A673 (cell line): Measurements from ENCODE around the gene LARP4B. TPM values are rescaled to one million over a fixed set of nuclear protein-coding genes. Genes with fewer than 3 reads are reported as not detected.

Experiments used
- BruUV-seq: library from RNA; stranded (reverse); fragments of 400-500 nt; replicated peaks from 2 replicates; lab custom pipeline; 2021; lab: Mats Ljungman, UMichigan
- CTCF ChIA-PET: fragments of 300-600 bp; sonication (Branson Sonifier 250); formaldehyde crosslinking; loops from one replicate; lab custom pipeline; 2022; ENCODE audit warnings: antibody characterized with exemption; lab: Charles Lee
- POLR2A ChIA-PET: fragments of 300-600 bp; sonication (Branson Sonifier 250); formaldehyde crosslinking; loops from one replicate; lab custom pipeline; 2022; ENCODE audit warnings: antibody characterized with exemption; ENCODE audit not compliant: low non-redundant PET; lab: Charles Lee
- DNase-seq: peaks from one replicate; pipeline ENCODE4 v3.0.0-alpha.2; 2015; ENCODE audit warnings: low spot score
- H3K27ac ChIP-seq: fragments of 200-600 bp; sonication (generic); 2 replicates; pipeline ENCODE4 v1.5.1; 2016; ENCODE audit warnings: mixed run types, low read depth, mild to moderate bottlenecking, mixed read lengths, antibody characterized with exemption, low read length; ENCODE audit not compliant: poor library complexity, severe bottlenecking
- H3K27me3 ChIP-seq: fragments of 200-600 bp; sonication (generic); replicated peaks from 2 replicates; pipeline ENCODE4 v1.6.1; 2017; ENCODE audit warnings: mixed run types, low read depth, mild to moderate bottlenecking, mixed read lengths, antibody characterized with exemption, low read length; ENCODE audit not compliant: insufficient read depth, poor library complexity
- H3K36me3 ChIP-seq: fragments of 200-600 bp; sonication (generic); 2 replicates; pipeline ENCODE4 v1.6.1; 2016; ENCODE audit warnings: mixed run types, mild to moderate bottlenecking, mixed read lengths, antibody characterized with exemption, low read length; ENCODE audit not compliant: insufficient read depth, poor library complexity, severe bottlenecking
- H3K4me1 ChIP-seq: fragments of 200-600 bp; sonication (generic); 2 replicates; pipeline ENCODE4 v1.6.1; 2017; ENCODE audit warnings: mixed run types, mild to moderate bottlenecking, mixed read lengths, antibody characterized with exemption, low read length; ENCODE audit not compliant: insufficient read depth, poor library complexity, severe bottlenecking
- H3K4me3 ChIP-seq: fragments of 200-600 bp; sonication (generic); 2 replicates; pipeline ENCODE4 v1.5.1; 2016; ENCODE audit warnings: low read depth, mixed run types, mild to moderate bottlenecking, mixed read lengths, low read length; ENCODE audit not compliant: poor library complexity, severe bottlenecking
- H3K9me3 ChIP-seq: fragments of 200-600 bp; sonication (generic); 2 replicates; pipeline ENCODE4 v1.6.1; 2016; ENCODE audit warnings: mixed run types, low read depth, mild to moderate bottlenecking, mixed read lengths, antibody characterized with exemption, low read length; ENCODE audit not compliant: poor library complexity, severe bottlenecking
- EZH2 ChIP-seq: fragments of 200-600 bp; sonication (generic); IDR thresholded peaks from 2 replicates; pipeline ENCODE4 v1.6.1; 2017; ENCODE audit warnings: borderline replicate concordance, low read depth, mild to moderate bottlenecking, mixed read lengths, antibody characterized with exemption, low read length; ENCODE audit not compliant: poor library complexity, severe bottlenecking
- intact Hi-C: fragments of 100-400 bp; cut with micrococcal nuclease; formaldehyde crosslinking; loops from one replicate; pipeline ENCODE4 v1.10.0; 2022; ENCODE audit not compliant: unreplicated experiment
- total RNA-seq: library from RNA; stranded (reverse); gene quantifications from 2 replicates; pipeline ENCODE4 v1.2.3, GENCODE V29; 2021
- TF ChIP-seq, protein P1 (sequence below): fragments of 300-800, 200-600 bp; sonication (generic); conservative IDR thresholded peaks from 2 replicates; pipeline ENCODE4 v1.5.1; 2017; ENCODE audit warnings: low read depth, mild to moderate bottlenecking, antibody characterized with exemption, low read length, moderate library complexity, mixed read lengths

The LARP4B gene
- total RNA-seq, 1 experiment from 2014 or later = 101 TPM

DNA sequence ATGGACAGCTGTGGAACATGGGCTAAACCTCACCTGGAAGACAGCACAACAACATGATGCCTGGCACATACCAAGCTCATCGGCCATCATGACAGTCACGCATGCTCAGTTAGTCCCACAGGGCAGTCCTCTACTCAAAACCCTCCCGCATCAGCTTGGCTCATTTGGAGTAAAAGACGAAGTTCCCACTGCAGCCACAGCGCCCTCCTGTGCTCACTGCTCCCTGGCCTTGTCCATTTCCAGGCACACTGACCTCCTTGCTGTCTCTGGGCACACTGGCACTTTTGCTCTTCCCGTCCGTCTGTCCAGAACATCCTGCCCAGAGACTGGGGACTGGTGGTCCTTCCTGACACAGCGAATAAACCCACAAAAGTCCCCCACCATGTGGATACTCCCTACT, 66.2 kb downstream of the LARP4B start:
- intact Hi-C loops = no loop called here
- Histone ChIP-seq H3K9me3 (no peaks in the 10 kb centered on the region), H3K36me3 (peaks cover 27% of the 10 kb centered on the region), H3K27ac (no peak overlapping the region), H3K4me3 (no peak overlapping the region), H3K27me3 (no peaks in the 10 kb centered on the region), H3K4me1 (no peaks in the 10 kb centered on the region)
- BruUV-seq = no TSS peak
- TF ChIP-seq, protein P1, sequence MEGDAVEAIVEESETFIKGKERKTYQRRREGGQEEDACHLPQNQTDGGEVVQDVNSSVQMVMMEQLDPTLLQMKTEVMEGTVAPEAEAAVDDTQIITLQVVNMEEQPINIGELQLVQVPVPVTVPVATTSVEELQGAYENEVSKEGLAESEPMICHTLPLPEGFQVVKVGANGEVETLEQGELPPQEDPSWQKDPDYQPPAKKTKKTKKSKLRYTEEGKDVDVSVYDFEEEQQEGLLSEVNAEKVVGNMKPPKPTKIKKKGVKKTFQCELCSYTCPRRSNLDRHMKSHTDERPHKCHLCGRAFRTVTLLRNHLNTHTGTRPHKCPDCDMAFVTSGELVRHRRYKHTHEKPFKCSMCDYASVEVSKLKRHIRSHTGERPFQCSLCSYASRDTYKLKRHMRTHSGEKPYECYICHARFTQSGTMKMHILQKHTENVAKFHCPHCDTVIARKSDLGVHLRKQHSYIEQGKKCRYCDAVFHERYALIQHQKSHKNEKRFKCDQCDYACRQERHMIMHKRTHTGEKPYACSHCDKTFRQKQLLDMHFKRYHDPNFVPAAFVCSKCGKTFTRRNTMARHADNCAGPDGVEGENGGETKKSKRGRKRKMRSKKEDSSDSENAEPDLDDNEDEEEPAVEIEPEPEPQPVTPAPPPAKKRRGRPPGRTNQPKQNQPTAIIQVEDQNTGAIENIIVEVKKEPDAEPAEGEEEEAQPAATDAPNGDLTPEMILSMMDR = no peak; the same call in 1 of the 2 replicates
- no peak for TF ChIP-seq EZH2
- ChIA-PET POLR2A (no interaction called here), CTCF (no interaction called here)
- DNase-seq = no peak

DNA sequence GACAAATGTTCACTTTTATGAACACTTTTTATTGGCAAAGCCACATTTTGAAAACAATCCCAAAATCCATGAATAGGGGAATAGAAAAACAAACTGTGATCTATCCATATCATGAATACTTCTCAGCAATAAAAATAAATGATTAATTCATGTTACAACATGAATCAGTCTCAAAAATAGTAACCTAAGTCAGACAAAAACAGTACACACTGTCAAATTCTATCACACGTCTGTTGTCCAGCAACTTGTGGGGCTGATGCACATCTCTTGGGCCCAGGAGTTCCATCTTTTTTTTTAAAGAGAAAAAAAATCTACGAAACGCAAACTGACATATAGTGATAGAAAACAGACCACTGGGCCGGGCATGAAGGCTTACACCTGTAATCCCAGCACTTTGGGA, 71.0 kb downstream of the LARP4B start:
- Histone ChIP-seq H3K9me3 (no peaks in the 10 kb centered on the region), H3K36me3 (peaks cover 31% of the 10 kb centered on the region), H3K4me3 (no peak overlapping the region), H3K4me1 (no peaks in the 10 kb centered on the region), H3K27ac (no peak overlapping the region), H3K27me3 (no peaks in the 10 kb centered on the region)
- POLR2A ChIA-PET = no interaction called here
- intact Hi-C loops = no loop called here
- CTCF ChIA-PET = no interaction called here
- DNase-seq = no peak
- BruUV-seq = no TSS peak
- TF ChIP-seq EZH2 = no peak
- TF ChIP-seq, protein P1 = no peak

DNA sequence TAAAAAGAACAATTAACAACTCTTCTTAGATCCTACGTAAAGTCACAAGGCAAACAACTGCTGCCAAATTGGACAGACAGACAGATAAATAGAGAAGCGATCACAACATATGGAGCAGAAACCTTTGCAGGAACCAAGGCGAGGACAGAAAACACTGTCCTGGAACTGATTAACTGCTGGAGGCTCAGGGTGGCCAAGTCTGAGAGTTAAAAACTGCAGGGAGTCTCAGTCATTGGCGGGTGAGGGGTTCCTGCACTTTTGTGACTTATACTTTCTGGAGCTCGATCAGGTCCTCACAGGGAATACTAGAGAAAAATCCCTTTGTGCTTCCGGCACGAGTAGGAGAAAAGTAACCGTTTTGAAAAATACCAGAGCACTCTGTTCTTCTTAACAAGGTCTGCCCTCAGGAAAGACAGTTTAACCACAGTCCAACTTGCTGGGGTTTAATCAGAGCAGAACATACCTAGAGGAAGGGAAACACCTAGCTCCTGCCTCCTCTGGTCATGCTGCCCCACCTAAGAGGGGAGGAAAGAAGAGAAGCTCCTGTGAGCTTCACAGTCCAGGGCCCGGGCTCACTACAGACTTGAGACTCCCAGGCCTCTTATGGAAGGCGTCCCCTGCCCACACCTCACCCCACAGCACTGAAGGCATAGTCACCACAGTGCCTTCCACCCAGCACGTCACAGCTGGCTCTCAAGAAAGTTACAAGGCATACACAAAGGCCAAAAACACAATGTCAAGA, 74.9 kb downstream of the LARP4B start:
- BruUV-seq = no TSS peak
- H3K9me3 ChIP-seq = no peaks in the 10 kb centered on the region
- H3K27me3 ChIP-seq = no peaks in the 10 kb centered on the region
- TF ChIP-seq, protein P1 = no peak
- no peak for TF ChIP-seq EZH2
- peak; percentile 11 for DNase-seq
- ChIA-PET POLR2A (no interaction called here), CTCF (no interaction called here)
- no peak overlapping the region for H3K27ac ChIP-seq
- no peaks in the 10 kb centered on the region for H3K4me1 ChIP-seq
- peaks cover 21% of the 10 kb centered on the region for H3K36me3 ChIP-seq
- intact Hi-C loops = no loop called here
- no peak overlapping the region for H3K4me3 ChIP-seq
